Adrenal gland (tissue), 5 donors: Measurements from ENCODE around the gene TEDC1.

Experiments
- CTCF ChIP-seq, 6 experiments: fragments of 450-650 bp in 4 of 6; fragments of 200-600 bp in 2 of 6; sonication (generic) in 1 of 6; IDR thresholded peaks; 1 replicate in 5 of 6; 2 replicates in 1 of 6; pipeline versions ENCODE4 v1.5.1 to v1.8.0; 2016 to 2021; ENCODE audit warnings: antibody characterized with exemption in 6 of 6, mild to moderate bottlenecking in 2 of 6, moderate library complexity in 1 of 6
- POLR2A ChIP-seq, 2 donors: fragments of 450-650 bp; IDR thresholded peaks; one replicate each; pipeline ENCODE4 v1.6.1; 2017; ENCODE audit warnings: antibody characterized with exemption in 2 of 2, mild to moderate bottlenecking in 2 of 2, moderate library complexity in 1 of 2
- donor health status: DM: no; HTN: no; CAD: no.

DNA sequence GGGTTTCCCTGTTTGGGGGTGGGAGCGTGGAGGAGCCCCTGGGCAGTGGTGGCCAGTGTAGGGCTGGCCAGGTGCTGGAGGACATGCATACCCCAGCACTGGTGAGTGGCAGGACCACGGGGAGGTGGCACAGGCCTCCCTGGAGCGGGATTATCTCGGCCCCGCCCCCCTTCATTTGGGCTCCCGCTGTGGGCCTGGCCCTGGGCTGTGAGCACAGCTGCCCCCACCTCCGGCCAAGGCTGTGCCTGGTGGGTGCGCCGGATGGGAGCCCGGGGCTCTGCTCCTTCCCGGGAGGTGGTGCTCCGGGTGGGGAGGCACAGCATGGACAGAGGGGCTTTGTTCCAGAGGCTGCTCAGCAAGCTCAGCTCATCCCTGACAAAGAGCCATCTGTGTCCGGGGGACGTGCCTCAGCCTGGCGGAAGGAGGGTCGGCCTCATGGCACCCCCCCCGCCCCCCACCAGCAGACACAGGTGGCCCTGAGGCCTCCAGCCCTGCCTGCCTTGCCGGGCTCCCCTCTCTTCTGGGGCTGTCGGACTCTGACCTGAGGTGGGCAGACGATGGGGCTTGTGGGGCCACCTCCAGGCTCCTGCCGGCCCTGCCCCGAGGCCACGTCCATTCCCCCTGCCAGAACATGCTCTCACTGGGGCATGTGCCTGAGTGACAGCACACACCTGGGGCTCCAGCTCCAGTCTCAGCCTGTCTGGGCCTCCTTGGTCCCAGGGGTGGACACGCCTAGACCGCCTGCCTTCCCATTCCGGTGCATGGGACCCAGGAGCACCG is 8.4 kb downstream of the TEDC1 start:
- no peak for TF ChIP-seq CTCF (IDR thresholded peaks at IDR 0.05)
- no peak for TF ChIP-seq POLR2A (IDR thresholded peaks at IDR 0.05)
